Measurements from ENCODE around the gene MAP3K2. TPM values are rescaled to one million over a fixed set of nuclear protein-coding genes. Genes with fewer than 3 reads are reported as not detected.

MAP3K2 gene
- 34.9 TPM for total RNA-seq

GRCh38 chr2:127387655-127388422 is at the start of gene MAP3K2:
MAP3K2 (minus strand) TSS chr2:127387975; CDS start chr2:127343129, 44,846 bp downstream.
- DNase-seq, result peak; percentile 89

DNA sequence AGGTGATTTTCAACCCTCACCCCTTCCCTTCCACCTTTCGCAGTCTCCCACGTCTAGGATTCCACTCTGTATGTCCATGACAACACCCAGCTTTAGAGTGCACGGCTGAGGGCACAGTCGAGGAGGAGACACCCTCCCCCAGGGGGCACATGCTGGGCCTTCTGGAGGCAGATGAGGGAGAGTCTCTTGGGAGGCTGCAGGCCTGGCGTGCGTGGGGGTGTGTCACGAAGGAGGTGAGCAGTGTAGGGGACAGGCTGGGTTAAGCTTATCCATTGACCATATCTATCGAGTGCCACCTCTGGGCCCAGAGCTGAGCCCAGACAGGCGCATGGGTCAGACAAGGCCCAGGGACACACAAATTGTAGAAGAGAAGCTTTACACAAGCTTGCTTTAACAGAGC is 49.3 kb upstream of the MAP3K2 start:
- no peak for DNase-seq

DNA sequence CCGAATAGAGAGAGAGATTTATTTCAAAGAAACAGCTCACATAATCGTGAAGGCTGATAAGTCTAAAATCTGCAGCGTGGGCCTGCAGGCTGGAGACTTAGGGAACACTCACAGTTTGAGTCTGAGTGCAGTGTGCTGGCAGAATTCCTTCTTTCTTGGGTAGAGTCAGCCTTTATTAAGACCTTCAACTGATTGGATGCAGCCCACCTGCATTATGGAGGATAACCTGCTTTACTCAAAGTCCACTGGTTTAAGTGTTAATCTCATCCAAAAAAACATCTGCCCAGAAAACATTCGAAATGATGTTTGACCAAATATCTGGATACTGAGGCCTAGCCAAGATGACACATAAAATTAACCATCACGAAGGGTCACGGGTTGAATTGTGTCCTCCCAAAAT is 46.7 kb upstream of the MAP3K2 start:
- no peak for DNase-seq

DNA sequence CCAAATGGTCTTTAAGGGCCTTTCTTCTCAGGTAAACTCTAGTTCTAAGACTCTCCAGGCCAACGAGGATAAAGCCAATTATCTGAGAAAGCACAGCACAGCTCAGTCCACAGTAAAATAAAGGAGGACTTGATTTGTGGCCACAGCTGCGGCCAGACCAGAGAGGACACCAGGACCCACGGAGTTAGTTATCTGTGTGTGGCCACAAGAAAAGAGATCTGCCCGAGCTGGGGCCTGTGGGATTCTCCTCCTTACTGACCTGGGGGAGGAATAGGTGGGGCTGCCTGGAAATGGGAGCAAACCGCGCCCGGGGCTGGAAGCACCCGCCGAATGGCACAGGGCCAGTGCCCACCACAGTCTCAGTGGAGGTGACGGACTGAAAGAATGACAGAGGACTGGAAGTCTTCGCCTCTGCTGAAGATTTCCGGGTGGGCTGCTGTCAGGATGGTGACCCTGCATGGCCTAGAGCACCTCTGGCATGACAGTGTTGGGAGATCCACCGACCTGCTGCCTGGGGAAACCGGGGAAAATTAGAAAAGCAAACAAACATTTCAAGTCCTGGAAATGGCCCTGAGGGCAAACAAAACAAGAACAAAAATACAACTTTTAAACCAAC is 43.7 kb upstream of the MAP3K2 start:
- DNase-seq, result no peak

DNA sequence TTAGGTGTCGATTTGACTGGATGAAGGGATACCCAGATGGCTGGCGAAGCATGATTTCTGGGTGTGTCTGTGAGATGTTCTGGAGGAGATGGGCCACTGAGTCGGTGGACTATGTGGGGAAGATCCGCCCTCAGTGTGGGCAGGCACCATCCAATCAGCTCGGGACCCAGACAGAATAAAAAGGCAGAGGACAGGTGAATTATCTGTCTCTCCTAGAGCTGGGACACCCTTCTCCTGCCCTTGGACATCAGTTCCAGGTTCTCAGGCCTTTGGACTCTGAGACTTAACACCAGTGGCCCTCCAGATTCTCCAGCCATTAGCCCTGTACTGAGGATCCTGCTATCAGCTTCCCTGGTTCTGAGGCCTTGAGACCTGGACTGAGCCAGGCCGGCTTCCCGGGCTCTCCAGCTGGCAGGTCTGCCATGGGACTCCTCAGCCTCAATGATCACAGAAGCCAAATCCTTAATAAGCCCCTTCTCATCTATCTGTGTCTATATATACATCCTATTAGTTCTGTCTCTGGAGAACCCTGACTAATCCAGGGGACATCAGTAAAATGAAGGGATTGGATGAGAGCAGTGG is 42.2 kb upstream of the MAP3K2 start:
- no peak for DNase-seq

- no peak for DNase-seq
Observed at GRCh38 chr2:127429291-127429690, 41.5 kb upstream of the MAP3K2 start.

- DNase-seq, result no peak
Observed at GRCh38 chr2:127428815-127429109, 41.0 kb upstream of the MAP3K2 start.

DNA sequence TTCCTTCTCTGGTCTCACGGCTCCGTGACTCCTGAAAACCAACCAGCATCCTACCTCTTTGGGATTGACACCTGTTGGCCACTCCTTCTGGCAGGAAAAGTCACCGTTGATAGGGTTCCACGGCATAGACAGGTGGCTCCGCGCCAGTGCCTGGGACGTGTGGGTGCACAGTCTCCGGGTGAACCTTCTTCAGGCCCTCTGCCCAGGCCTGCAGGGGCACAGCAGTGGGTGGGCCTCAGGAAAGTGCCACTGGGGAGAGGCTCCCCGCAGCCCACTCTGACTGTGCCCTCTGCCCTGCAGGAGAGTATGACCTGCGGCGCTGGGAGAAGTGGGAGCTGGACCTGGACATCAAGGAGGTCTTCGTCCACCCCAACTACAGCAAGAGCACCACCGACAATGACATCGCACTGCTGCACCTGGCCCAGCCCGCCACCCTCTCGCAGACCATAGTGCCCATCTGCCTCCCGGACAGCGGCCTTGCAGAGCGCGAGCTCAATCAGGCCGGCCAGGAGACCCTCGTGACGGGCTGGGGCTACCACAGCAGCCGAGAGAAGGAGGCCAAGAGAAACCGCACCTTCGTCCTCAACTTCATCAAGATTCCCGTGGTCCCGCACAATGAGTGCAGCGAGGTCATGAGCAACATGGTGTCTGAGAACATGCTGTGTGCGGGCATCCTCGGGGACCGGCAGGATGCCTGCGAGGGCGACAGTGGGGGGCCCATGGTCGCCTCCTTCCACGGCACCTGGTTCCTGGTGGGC is 40.5 kb upstream of the MAP3K2 start:
- DNase-seq, result no peak

GRCh38 chr2:127427376-127428056 is 39.7 kb upstream of the MAP3K2 start:
- no peak for DNase-seq

- DNase-seq, result no peak
Observed at GRCh38 chr2:127426501-127427354, 39.0 kb upstream of the MAP3K2 start.

- no peak for DNase-seq
Observed at GRCh38 chr2:127425540-127426490, 38.0 kb upstream of the MAP3K2 start.

DNA sequence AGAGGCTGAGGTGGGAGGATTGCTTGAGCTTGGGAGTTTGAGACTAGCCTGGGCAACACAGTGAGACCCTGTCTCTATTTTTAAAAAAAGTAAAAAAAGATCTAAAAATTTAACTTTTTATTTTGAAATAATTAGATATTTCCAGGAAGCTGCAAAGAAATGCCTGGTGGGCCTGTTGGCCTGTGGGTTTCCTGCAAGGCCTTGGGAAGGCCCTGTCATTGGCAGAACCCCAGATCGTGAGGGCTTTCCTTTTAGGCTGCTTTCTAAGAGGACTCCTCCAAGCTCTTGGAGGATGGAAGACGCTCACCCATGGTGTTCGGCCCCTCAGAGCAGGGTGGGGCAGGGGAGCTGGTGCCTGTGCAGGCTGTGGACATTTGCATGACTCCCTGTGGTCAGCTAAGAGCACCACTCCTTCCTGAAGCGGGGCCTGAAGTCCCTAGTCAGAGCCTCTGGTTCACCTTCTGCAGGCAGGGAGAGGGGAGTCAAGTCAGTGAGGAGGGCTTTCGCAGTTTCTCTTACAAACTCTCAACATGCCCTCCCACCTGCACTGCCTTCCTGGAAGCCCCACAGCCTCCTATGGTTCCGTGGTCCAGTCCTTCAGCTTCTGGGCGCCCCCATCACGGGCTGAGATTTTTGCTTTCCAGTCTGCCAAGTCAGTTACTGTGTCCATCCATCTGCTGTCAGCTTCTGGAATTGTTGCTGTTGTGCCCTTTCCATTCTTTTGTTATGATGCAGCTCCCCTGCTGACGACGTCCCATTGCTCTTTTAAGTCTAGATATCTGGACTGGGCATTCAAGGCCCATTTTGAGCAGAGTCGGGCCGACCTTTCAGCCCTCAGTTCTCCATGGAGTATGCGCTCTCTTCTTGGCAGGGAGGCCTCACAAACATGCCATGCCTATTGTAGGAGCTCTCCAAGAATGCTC is 37.1 kb upstream of the MAP3K2 start:
- DNase-seq, result no peak

- no peak for DNase-seq
Observed at GRCh38 chr2:127423880-127424279, 36.1 kb upstream of the MAP3K2 start.

DNA sequence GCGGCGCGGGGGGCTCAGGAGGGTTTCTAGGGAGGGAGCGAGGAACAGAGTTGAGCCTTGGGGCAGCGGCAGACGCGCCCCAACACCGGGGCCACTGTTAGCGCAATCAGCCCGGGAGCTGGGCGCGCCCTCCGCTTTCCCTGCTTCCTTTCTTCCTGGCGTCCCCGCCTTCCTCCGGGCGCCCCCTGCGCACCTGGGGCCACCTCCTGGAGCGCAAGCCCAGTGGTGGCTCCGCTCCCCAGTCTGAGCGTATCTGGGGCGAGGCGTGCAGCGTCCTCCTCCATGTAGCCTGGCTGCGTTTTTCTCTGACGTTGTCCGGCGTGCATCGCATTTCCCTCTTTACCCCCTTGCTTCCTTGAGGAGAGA is 35.7 kb upstream of the MAP3K2 start:
- DNase-seq, result no peak

- DNase-seq, result no peak
Observed at GRCh38 chr2:127422559-127423477, 35.0 kb upstream of the MAP3K2 start.

- DNase-seq, result no peak
Observed at GRCh38 chr2:127421871-127422558, 34.2 kb upstream of the MAP3K2 start.

GRCh38 chr2:127421116-127421800 is 33.5 kb upstream of the MAP3K2 start:
- DNase-seq, result no peak
